ENCODE measurements around the gene OR6V1.
"Not testable (repeated sequence)": the region's sequence is repeated elsewhere in the genome, so short reads cannot be mapped to it uniquely, and the experiment has no call there.

Gene OR6V1

GRCh38 chr7:143043391-143043790 is 8.8 kb upstream of the OR6V1 start:
- no peak for DNase-seq

GRCh38 chr7:143046426-143046851 is 5.7 kb upstream of the OR6V1 start:
- DNase-seq: no peak

DNA sequence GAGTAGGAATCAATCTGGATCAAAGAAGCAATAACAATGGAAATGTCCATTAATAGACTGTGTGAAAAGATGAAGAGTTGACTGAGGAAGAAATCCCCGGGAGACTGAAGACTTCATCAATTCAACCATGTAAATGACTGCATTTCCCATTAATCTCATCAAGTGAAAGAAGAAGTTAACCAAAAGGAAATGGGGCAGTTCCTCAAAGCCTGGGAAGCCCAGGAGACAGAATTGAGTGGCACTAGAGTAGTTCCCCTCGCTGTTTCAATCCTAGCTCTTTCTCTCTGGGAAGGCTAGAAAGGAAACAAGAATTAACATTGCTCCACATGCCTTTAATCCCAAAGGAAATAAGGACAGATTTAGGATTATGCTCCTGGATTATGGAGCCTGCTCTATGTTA is 4.8 kb upstream of the OR6V1 start:
- DNase-seq: no peak

DNA sequence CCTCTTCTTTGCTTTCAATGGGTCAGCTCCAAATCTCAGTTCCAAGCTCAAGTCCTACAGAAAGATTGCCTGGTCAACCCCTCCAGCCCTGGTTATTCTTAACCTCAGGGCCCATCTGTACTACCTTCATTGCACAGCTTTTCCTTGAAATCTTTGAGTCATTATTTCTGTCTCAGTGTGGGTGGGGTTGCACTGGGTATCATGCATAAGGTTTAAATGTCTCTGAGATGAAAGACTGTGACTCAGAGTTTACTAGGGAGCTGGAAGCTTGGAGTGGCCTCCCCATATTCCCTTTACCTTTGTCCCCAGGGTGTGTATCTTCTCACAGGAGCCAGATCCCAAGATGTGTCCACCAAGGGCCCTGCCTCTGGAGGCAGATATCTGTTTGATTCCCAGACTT is 3.3 kb upstream of the OR6V1 start:
- DNase-seq: no peak

GRCh38 chr7:143049362-143049761 is 2.8 kb upstream of the OR6V1 start:
- DNase-seq: no peak

DNA sequence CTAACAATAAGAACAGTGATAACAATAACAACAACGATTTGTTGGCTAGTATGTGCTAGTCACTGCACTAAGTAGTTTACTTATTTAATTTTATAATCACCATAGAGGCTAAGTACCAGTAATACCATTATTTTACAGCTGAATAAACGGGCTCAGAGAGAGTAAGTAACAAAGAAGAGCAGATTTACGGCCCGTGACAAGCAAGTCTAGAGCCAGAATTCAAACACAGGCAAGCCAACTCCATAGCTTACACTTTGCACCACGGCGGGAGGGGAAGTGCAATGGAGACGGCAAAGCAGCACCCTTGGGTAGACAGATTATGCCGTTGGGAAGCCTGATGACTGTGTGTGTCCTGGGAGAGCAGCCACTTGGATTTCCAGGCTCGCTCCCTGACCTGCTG is 1.2 kb upstream of the OR6V1 start:
- no peak for DNase-seq

DNA sequence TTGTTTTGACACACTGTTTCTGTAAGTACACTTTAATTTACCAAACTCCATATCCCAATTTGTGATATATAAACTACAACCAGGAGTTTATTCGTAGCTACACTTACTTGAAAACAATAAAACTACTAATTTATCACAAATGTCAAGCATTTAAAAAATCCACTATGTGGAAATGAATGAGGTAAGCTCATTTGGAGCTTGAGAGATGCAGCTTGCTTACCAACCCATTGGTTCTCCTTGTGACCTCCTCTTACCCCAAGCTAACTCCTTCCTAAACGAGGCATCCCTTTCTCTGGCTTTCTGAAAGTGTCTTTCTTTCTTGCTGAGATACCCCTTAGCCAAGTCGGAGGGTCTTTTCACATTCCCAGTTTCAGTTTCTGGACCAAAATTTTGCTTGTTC is 2.5 kb downstream of the OR6V1 start:
- no peak for DNase-seq

- DNase-seq: no peak
These were observed 3.6 kb downstream of the OR6V1 start for GRCh38 chr7:143055754-143056153.

DNA sequence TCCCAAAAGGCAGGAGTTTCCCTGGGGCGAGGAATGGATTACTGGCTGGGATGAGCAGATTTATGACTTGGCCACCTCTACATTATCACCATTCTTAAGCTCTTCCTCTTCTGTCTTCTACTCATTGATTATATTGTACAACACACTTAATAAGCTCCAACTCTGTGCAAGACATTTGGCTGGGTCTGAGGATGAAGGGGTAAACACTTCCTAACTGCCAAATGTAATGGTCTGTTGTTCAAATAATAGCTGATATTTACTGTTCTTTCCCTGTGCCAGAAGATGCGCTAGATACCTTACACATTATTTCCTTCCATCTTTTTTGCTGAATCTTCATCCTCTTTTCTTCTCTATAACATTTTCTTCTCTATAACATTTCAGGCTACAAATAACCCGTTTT is 11.6 kb downstream of the OR6V1 start:
- DNase-seq: no peak

DNA sequence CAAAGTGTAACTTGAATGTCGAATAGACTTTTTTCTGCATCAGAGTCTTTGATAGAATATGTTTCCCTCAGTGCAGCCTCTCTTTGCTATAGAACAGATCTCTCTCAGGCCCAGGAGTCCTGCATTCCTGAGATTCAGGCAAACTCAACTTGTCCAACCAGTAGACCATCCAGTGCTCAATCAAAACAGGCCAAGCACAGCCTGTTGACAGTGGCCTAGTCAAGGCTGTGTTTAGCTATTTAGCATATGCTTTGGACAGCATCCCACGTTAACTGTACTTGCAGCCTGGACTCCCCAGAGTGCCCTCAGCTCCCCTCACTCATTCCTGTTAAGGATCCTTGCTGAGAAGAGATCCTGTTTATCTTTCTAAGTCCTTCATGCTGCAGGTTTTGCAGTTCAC is 16.3 kb downstream of the OR6V1 start:
- no peak for DNase-seq

DNA sequence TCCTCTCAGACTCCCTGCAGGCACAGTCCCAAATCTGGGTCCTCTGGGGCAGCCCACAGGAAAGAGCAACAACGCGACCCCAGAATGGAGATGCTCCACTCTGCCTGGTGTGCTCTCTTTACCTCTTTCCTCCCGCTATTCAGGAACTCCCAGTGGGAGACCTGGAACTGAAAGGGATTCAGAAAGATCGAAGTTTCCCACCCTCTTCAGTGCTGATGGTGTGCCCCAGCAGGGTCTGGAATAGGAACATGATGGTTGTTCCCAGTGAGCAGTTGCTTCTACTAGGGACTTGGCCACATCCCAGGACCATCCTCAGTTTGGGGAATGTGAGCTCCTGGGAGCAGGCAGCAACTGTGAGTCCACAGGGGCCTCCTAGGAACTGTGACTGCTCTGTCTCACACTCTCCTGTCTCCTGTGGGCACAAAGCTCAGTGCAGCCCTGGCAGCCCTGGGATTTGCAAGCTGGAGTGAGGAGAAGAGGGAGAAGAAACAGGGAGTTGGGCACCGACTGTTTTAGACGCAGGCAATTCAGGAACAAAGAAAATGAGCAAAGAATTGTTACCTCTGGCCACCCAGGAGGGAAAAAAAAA is 17.9 kb downstream of the OR6V1 start:
- no peak for DNase-seq

DNA sequence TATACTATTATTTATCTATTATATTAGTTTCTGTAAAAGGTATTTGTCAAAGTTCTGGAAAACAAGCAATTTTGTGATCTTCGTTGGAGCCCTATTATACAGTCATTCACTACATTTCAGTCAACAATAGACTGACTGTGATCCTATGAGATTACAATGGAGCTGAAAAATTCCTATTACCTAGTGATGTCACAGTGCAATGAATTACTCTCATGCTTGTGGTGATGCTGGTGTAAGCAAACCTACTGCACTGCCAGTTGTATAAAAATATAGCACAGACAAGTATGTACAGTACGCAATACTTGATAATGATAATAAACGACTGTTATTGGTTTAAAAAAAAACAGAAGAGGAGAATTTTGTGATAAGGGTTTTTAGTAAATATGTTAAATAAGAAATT is 21.4 kb downstream of the OR6V1 start:
- DNase-seq: no peak

DNA sequence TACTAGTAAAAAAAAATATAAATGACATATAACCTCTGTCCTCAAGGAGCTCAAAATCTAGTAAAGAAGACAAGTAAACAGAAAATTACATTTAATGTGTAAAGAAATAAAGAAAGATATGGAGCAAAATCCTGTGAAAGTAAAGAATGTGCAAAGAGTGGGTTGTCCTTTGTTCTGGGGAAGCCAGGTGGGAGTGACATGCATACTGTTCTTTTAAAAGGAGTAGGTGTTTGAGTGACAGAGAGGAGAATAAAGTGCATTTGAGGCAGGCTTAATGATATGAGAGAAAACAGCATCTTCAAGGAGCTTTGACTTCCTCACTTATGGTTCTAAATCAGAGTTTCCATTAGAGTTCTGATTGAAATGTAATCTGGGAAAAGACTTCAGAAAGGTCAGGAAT is 22.0 kb downstream of the OR6V1 start:
- no peak for DNase-seq

- no peak for DNase-seq
These were observed 33.0 kb downstream of the OR6V1 start for GRCh38 chr7:143085109-143085508.

- DNase-seq: not testable (repeated sequence)
These were observed 33.5 kb downstream of the OR6V1 start for GRCh38 chr7:143085610-143086009.

GRCh38 chr7:143088549-143089231 is 36.5 kb downstream of the OR6V1 start:
- not testable (repeated sequence) for DNase-seq

- DNase-seq: no peak
These were observed 44.0 kb downstream of the OR6V1 start for GRCh38 chr7:143096146-143096545.

- not testable (repeated sequence) for DNase-seq
These were observed 47.4 kb downstream of the OR6V1 start for GRCh38 chr7:143099579-143099978.

Measured in T1000 (cell line).